ENCODE data around the gene FUT1. TPM values are rescaled to one million over a fixed set of nuclear protein-coding genes. Genes with fewer than 3 reads are reported as not detected.
"Not testable (repeated sequence)": the region's sequence is repeated elsewhere in the genome, so short reads cannot be mapped to it uniquely, and the experiment has no call there.

Gene FUT1
- total RNA-seq, 4 donors from 2014 or later, result 1.7 to 3.0 (median 2.0) TPM

- WGBS, 2 donors, result 68 to 76% methylated on average over 8 of the region's 8 CpGs
- DNase-seq, result no peak
- H3K36me3 ChIP-seq, result no peaks in the 10 kb centered on the region
- H3K4me1 ChIP-seq, result peaks cover 6 to 18% of the 10 kb centered on the region in 2 donors
- H3K9me3 ChIP-seq, result no peaks in the 10 kb centered on the region
- H3K4me3 ChIP-seq (replicated peaks in 1 of 3), result no peak overlapping the region
- H3K27ac ChIP-seq, result no peak overlapping the region
- no peaks in the 10 kb centered on the region for H3K27me3 ChIP-seq
- TF ChIP-seq CTCF (IDR thresholded peaks at IDR 0.05), result no peak
- no peak for TF ChIP-seq POLR2A (IDR thresholded peaks at IDR 0.05)
- intact Hi-C loops (cut with DNase I), result no loop called here
These were observed 40.8 kb upstream of the FUT1 start for GRCh38 chr19:48793271-48793670.

GRCh38 chr19:48787331-48787730, 34.9 kb upstream of the FUT1 start:
- intact Hi-C loops (cut with DNase I); H3K27me3 ChIP-seq; DNase-seq; H3K4me1 ChIP-seq; H3K36me3 ChIP-seq; H3K27ac ChIP-seq; H3K9me3 ChIP-seq; H3K4me3 ChIP-seq (replicated peaks in 1 of 3): not testable (repeated sequence)
- WGBS, 2 donors, result 88 to 93% methylated on average over 9 of the region's 9 CpGs

GRCh38 chr19:48786422-48786821, 34.0 kb upstream of the FUT1 start:
- H3K36me3 ChIP-seq; H3K27ac ChIP-seq; H3K9me3 ChIP-seq; intact Hi-C loops (cut with DNase I); H3K27me3 ChIP-seq; H3K4me3 ChIP-seq (replicated peaks in 1 of 3); H3K4me1 ChIP-seq; DNase-seq: not testable (repeated sequence)
- 89 to 94% methylated on average over 7 of the region's 7 CpGs for WGBS, 2 donors

GRCh38 chr19:48784527-48784926, 32.1 kb upstream of the FUT1 start:
- no peaks in the 10 kb centered on the region for H3K27me3 ChIP-seq
- no peaks in the 10 kb centered on the region for H3K9me3 ChIP-seq
- no peak overlapping the region for H3K27ac ChIP-seq
- H3K36me3 ChIP-seq, result no peaks in the 10 kb centered on the region
- peaks cover 0 to 19% of the 10 kb centered on the region in 2 donors for H3K4me1 ChIP-seq
- peak in 3 of 6 experiments; percentile 17 to 30 (median 22) for TF ChIP-seq CTCF (IDR thresholded peaks at IDR 0.05)
- TF ChIP-seq POLR2A (IDR thresholded peaks at IDR 0.05), result no peak
- intact Hi-C loops (cut with DNase I), result no loop called here
- WGBS, 2 donors, result 33 to 38% methylated on average over 5 of the region's 5 CpGs
- H3K4me3 ChIP-seq (replicated peaks in 1 of 3), result no peak overlapping the region
- DNase-seq, result no peak

GRCh38 chr19:48780631-48781391, 28.4 kb upstream of the FUT1 start:
- Histone ChIP-seq H3K9me3 (no peaks in the 10 kb centered on the region), H3K27ac (peak overlapping the region; percentile 26 to 59 (median 56)), H3K4me3 (replicated peaks in 1 of 3) (no peak overlapping the region), H3K27me3 (no peaks in the 10 kb centered on the region), H3K4me1 (peaks cover 0 to 19% of the 10 kb centered on the region in 2 donors), H3K36me3 (no peaks in the 10 kb centered on the region)
- intact Hi-C loops (cut with DNase I), result no loop called here
- DNase-seq, result peak; percentile 17 to 29
- TF ChIP-seq CTCF (IDR thresholded peaks at IDR 0.05), result no peak
- no peak for TF ChIP-seq POLR2A (IDR thresholded peaks at IDR 0.05)
- WGBS, 2 donors, result 64 to 73% methylated on average over 14 of the region's 14 CpGs

GRCh38 chr19:48779636-48780035, 27.2 kb upstream of the FUT1 start:
- DNase-seq, result no peak
- Histone ChIP-seq H3K4me1 (peaks cover 0 to 19% of the 10 kb centered on the region in 2 donors), H3K9me3 (no peaks in the 10 kb centered on the region), H3K27ac (no peak overlapping the region), H3K27me3 (no peaks in the 10 kb centered on the region), H3K36me3 (no peaks in the 10 kb centered on the region), H3K4me3 (replicated peaks in 1 of 3) (no peak overlapping the region)
- 66 to 73% methylated on average over 1 of the region's 1 CpG for WGBS, 2 donors
- TF ChIP-seq CTCF (IDR thresholded peaks at IDR 0.05), result no peak
- intact Hi-C loops (cut with DNase I), result no loop called here
